ENCODE measurements around the gene CCL27.
A peak's percentile ranks its signal among the peaks of the same experiment; 100 is the strongest.

The CCL27 gene

GRCh38 chr9:34635556-34635955 lies 26.9 kb downstream of the CCL27 start:
- no peak overlapping the region for H2AFZ ChIP-seq (ENCODE audit: low read length)
- peak overlapping the region; percentile 75 for H3K9ac ChIP-seq (ENCODE audit: low read depth, low read length, poor library complexity, severe bottlenecking)
- TF ChIP-seq EZH2phosphoT487 (IDR thresholded peaks at IDR 0.05; ENCODE audit: borderline replicate concordance) (no peak), CTCF (conservative IDR thresholded peaks at IDR 0.05; ENCODE audit: low read length) (no peak)
- peaks cover 25% of the 10 kb centered on the region for H3K79me2 ChIP-seq (ENCODE audit: insufficient read depth, low read length)
- no peaks in the 10 kb centered on the region for H3K36me3 ChIP-seq (ENCODE audit: insufficient read depth, low read length)
- peaks cover 13% of the 10 kb centered on the region for H4K20me1 ChIP-seq (ENCODE audit: insufficient read depth, low read length, poor library complexity, severe bottlenecking)
- peak overlapping the region; percentile 91 for H3K4me2 ChIP-seq (ENCODE audit: low read depth, low read length, poor library complexity, severe bottlenecking)
- peak overlapping the region; percentile 94 for H3K4me3 ChIP-seq (ENCODE audit: low read length, poor library complexity, severe bottlenecking)
- H3K27me3 ChIP-seq (ENCODE audit: insufficient read depth, low read length, poor library complexity, severe bottlenecking): peaks cover 5% of the 10 kb centered on the region
- no peaks in the 10 kb centered on the region for H3K9me2 ChIP-seq (replicated peaks; ENCODE audit: low read depth, low read length)
- H3F3A ChIP-seq (ENCODE audit: low read depth): no peaks in the 10 kb centered on the region
- H3K4me1 ChIP-seq (ENCODE audit: insufficient read depth, low read length, poor library complexity, severe bottlenecking): peaks cover 27% of the 10 kb centered on the region
- H3K9me3 ChIP-seq (ENCODE audit: insufficient read depth, low read depth, low read length): no peaks in the 10 kb centered on the region

- no peak overlapping the region for H3K4me3 ChIP-seq (ENCODE audit: low read length, poor library complexity, severe bottlenecking)
- peaks cover 9% of the 10 kb centered on the region for H3K27me3 ChIP-seq (ENCODE audit: insufficient read depth, low read length, poor library complexity, severe bottlenecking)
- H3K79me2 ChIP-seq (ENCODE audit: insufficient read depth, low read length): peaks cover 25% of the 10 kb centered on the region
- peaks cover 13% of the 10 kb centered on the region for H4K20me1 ChIP-seq (ENCODE audit: insufficient read depth, low read length, poor library complexity, severe bottlenecking)
- peaks cover 27% of the 10 kb centered on the region for H3K4me1 ChIP-seq (ENCODE audit: insufficient read depth, low read length, poor library complexity, severe bottlenecking)
- no peak overlapping the region for H3K4me2 ChIP-seq (ENCODE audit: low read depth, low read length, poor library complexity, severe bottlenecking)
- H3F3A ChIP-seq (ENCODE audit: low read depth): no peaks in the 10 kb centered on the region
- H3K36me3 ChIP-seq (ENCODE audit: insufficient read depth, low read length): no peaks in the 10 kb centered on the region
- TF ChIP-seq CTCF (conservative IDR thresholded peaks at IDR 0.05; ENCODE audit: low read length) (no peak), EZH2phosphoT487 (IDR thresholded peaks at IDR 0.05; ENCODE audit: borderline replicate concordance) (no peak)
- no peaks in the 10 kb centered on the region for H3K9me3 ChIP-seq (ENCODE audit: insufficient read depth, low read depth, low read length)
- no peak overlapping the region for H2AFZ ChIP-seq (ENCODE audit: low read length)
- peak overlapping the region; percentile 75 for H3K9ac ChIP-seq (ENCODE audit: low read depth, low read length, poor library complexity, severe bottlenecking)
- H3K9me2 ChIP-seq (replicated peaks; ENCODE audit: low read depth, low read length): no peaks in the 10 kb centered on the region
Observed at GRCh38 chr9:34634551-34635248, 27.8 kb downstream of the CCL27 start.

- H3F3A ChIP-seq (ENCODE audit: low read depth): no peaks in the 10 kb centered on the region
- peaks cover 13% of the 10 kb centered on the region for H4K20me1 ChIP-seq (ENCODE audit: insufficient read depth, low read length, poor library complexity, severe bottlenecking)
- H3K4me2 ChIP-seq (ENCODE audit: low read depth, low read length, poor library complexity, severe bottlenecking): no peak overlapping the region
- H3K4me1 ChIP-seq (ENCODE audit: insufficient read depth, low read length, poor library complexity, severe bottlenecking): peaks cover 27% of the 10 kb centered on the region
- H3K36me3 ChIP-seq (ENCODE audit: insufficient read depth, low read length): no peaks in the 10 kb centered on the region
- H3K79me2 ChIP-seq (ENCODE audit: insufficient read depth, low read length): peaks cover 25% of the 10 kb centered on the region
- H3K9me2 ChIP-seq (replicated peaks; ENCODE audit: low read depth, low read length): no peaks in the 10 kb centered on the region
- H3K27me3 ChIP-seq (ENCODE audit: insufficient read depth, low read length, poor library complexity, severe bottlenecking): peaks cover 15% of the 10 kb centered on the region
- H3K4me3 ChIP-seq (ENCODE audit: low read length, poor library complexity, severe bottlenecking): no peak overlapping the region
- TF ChIP-seq EZH2phosphoT487 (IDR thresholded peaks at IDR 0.05; ENCODE audit: borderline replicate concordance) (no peak), CTCF (conservative IDR thresholded peaks at IDR 0.05; ENCODE audit: low read length) (peak; percentile 90)
- H2AFZ ChIP-seq (ENCODE audit: low read length): no peak overlapping the region
- H3K9me3 ChIP-seq (ENCODE audit: insufficient read depth, low read depth, low read length): no peaks in the 10 kb centered on the region
- H3K9ac ChIP-seq (ENCODE audit: low read depth, low read length, poor library complexity, severe bottlenecking): no peak overlapping the region
Observed at GRCh38 chr9:34633851-34634550, 28.5 kb downstream of the CCL27 start.
